ENCODE measurements around the gene GRB7. TPM values are rescaled to one million over a fixed set of nuclear protein-coding genes. Genes with fewer than 3 reads are reported as not detected.

The GRB7 gene
- 9.0 and 14.0 TPM in 2 replicates for total RNA-seq

DNA sequence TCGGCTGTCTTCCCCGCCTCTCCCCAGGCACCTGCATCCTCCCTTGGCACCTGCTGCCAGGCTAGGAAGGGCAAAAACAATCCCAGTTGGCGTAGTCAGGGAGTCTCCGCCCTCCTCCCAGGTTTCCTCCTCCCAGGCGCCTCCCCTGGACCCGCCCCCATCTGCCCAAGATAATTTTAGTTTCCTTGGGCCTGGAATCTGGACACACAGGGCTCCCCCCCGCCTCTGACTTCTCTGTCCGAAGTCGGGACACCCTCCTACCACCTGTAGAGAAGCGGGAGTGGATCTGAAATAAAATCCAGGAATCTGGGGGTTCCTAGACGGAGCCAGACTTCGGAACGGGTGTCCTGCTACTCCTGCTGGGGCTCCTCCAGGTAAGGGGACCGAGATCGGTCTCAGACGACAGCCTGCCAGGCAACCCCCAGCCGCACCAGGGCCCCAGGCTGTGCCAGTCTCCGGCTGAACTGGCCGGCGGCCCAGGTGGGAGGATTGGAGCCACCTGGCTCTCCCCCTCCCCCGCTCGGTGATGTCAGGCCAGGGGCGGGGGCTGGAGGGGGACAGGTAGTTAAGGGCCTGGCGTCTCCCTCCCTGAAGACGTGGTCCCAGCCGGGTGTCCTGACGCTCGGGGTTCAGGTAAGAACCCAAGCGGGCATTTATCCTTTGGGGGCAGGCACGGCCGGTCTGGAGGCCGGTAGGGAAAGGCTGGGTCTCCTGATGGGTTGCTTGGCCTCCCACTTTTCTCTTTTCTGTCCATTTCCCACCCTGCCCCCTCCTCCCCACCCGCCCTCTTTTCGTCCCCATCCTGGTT lies at the start of gene GRB7:
TSS of gene GRB7 (plus strand) at position 179 of the 808 bp plus-strand sequence. CDS start 4,364 bp downstream, outside the sequence.
- TF ChIP-seq CTCF (IDR thresholded peaks at IDR 0.05; ENCODE audit: insufficient read depth, low read length, severe bottlenecking) = no peak
- DNase-seq (ENCODE audit: low read depth) (peak; percentile 65), FAIRE-seq (peak; percentile 50)
- Histone ChIP-seq H3K27me3 (ENCODE audit: control insufficient read depth, insufficient read depth, low read length) (no peaks in the 10 kb centered on the region), H3K4me3 (ENCODE audit: low read depth, low read length) (peak within 1 kb of the TSS; percentile 52), H3K36me3 (ENCODE audit: control insufficient read depth, insufficient read depth, low read length) (peaks cover 5% of the 10 kb centered on the region)

GRCh38 chr17:39688475-39688835 lies 49.3 kb upstream of the GRB7 start:
- Histone ChIP-seq H3K27me3 (ENCODE audit: control insufficient read depth, insufficient read depth, low read length) (no peaks in the 10 kb centered on the region), H3K36me3 (ENCODE audit: control insufficient read depth, insufficient read depth, low read length) (peaks cover 3% of the 10 kb centered on the region), H3K4me3 (ENCODE audit: low read depth, low read length) (peak overlapping the region; percentile 48)
- TF ChIP-seq CTCF (IDR thresholded peaks at IDR 0.05; ENCODE audit: insufficient read depth, low read length, severe bottlenecking) = no peak
- DNase-seq (ENCODE audit: low read depth) = no peak
- no peak for FAIRE-seq

DNA sequence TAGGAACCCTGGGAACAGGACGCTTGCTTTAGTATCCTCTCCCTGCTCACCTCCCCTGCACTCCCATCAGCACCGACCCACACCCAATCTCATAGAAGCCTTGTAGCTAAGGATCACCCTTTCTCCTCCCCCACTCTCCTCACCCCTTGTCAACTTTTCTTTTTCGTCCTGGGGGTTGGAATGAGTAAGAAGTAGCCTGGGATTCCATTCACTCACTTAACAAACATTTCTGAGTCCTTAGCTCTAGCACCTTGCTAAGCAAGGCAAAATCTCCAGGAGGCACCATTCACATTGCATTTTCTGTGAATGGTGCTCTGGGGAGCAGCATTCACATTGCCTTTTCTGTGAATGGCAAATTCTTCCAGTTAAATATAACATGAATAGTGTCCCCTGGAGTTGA lies 48.8 kb upstream of the GRB7 start:
- Histone ChIP-seq H3K27me3 (ENCODE audit: control insufficient read depth, insufficient read depth, low read length) (no peaks in the 10 kb centered on the region), H3K36me3 (ENCODE audit: control insufficient read depth, insufficient read depth, low read length) (peaks cover 2% of the 10 kb centered on the region), H3K4me3 (ENCODE audit: low read depth, low read length) (peak overlapping the region; percentile 48)
- no peak for FAIRE-seq
- no peak for TF ChIP-seq CTCF (IDR thresholded peaks at IDR 0.05; ENCODE audit: insufficient read depth, low read length, severe bottlenecking)
- DNase-seq (ENCODE audit: low read depth) = no peak

- TF ChIP-seq CTCF (IDR thresholded peaks at IDR 0.05; ENCODE audit: insufficient read depth, low read length, severe bottlenecking) = no peak
- H3K27me3 ChIP-seq (ENCODE audit: control insufficient read depth, insufficient read depth, low read length) = no peaks in the 10 kb centered on the region
- FAIRE-seq (no peak), DNase-seq (ENCODE audit: low read depth) (no peak)
- H3K36me3 ChIP-seq (ENCODE audit: control insufficient read depth, insufficient read depth, low read length) = peaks cover 1% of the 10 kb centered on the region
- H3K4me3 ChIP-seq (ENCODE audit: low read depth, low read length) = no peak overlapping the region
These were observed 43.1 kb upstream of the GRB7 start for GRCh38 chr17:39694593-39694992.

DNA sequence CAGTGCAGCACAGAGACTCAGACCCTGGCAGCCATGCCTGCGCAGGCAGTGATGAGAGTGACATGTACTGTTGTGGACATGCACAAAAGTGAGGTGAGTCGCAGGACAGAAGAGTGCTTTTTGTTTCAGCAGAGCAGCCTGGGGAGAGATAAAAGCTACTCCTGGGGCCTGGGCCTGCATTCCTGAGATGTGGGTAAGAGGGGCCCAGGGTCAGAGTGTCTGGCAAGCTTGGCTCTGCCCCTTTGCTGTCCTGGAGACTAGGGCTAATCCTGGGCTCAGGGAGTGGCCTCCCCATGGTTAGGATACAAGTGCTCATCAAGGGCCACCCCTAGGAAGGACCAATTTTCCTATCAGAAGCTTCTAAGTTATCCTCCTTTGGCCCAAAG lies 42.7 kb upstream of the GRB7 start:
- TF ChIP-seq CTCF (IDR thresholded peaks at IDR 0.05; ENCODE audit: insufficient read depth, low read length, severe bottlenecking) = no peak
- H3K36me3 ChIP-seq (ENCODE audit: control insufficient read depth, insufficient read depth, low read length) = peaks cover 1% of the 10 kb centered on the region
- H3K4me3 ChIP-seq (ENCODE audit: low read depth, low read length) = no peak overlapping the region
- FAIRE-seq (no peak), DNase-seq (ENCODE audit: low read depth) (no peak)
- no peaks in the 10 kb centered on the region for H3K27me3 ChIP-seq (ENCODE audit: control insufficient read depth, insufficient read depth, low read length)

DNA sequence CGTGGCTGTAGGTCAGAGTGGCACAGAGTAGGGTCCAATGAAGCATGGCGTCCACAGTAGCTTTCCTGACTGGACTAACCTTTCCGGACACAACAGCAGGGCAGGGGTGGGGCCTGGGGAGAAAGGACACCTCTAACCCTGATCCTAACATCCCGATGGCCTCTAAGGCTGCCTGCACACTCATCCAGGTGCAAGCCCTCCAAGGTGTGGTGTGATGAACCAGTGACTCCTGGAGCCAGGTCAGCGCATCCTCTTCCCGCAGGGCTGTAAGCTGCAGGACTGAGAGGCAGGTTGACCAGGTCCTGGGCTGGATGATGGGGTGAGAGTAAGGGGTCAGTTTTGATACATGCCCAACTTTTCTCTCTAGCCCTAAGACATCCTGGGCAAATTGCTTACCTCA lies 41.0 kb upstream of the GRB7 start:
- FAIRE-seq = no peak
- no peak for TF ChIP-seq CTCF (IDR thresholded peaks at IDR 0.05; ENCODE audit: insufficient read depth, low read length, severe bottlenecking)
- H3K27me3 ChIP-seq (ENCODE audit: control insufficient read depth, insufficient read depth, low read length) = no peaks in the 10 kb centered on the region
- no peak overlapping the region for H3K4me3 ChIP-seq (ENCODE audit: low read depth, low read length)
- peaks cover 1% of the 10 kb centered on the region for H3K36me3 ChIP-seq (ENCODE audit: control insufficient read depth, insufficient read depth, low read length)
- DNase-seq (ENCODE audit: low read depth) = no peak
